Amniotic epithelial cell (primary cell): ENCODE results near the gene RYR1.
"Not testable (repeated sequence)": the region's sequence is repeated elsewhere in the genome, so short reads cannot be mapped to it uniquely, and the experiment has no call there.

ENCODE experiments used
- DNase-seq: peaks from one replicate; pipeline ENCODE4 v3.0.0-alpha.2; 2010; ENCODE audit warnings: low read depth

Gene RYR1

DNA sequence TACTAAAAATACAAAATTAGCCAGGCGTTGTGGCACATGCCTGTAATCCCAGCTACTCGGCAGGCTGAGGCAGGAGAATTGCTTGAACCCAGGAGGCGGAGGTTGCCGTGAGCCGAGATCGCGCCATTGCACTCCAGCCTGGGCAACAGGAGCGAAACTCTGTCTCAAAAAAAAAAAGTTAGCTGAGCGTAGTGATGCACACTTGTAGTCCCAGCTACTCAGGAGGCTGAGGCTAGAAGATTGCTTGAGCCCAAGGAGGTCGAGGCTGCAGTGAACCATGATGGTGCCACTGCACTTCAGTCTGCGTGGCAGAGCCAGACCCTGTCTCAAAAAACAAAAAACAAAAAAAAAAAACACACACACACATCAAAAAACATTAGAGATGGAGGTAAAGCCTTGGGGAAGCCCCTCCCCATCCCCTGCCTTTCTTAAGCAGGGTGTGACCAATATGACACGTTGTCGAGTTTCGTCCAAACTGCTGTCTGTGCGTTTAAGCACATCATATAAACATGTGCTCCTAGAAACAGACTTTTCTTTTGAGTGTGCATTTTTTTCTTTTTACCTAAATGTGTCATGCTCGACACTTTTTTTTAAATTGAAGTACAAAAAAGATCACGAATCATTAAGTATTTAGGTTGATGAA, 6.3 kb upstream of the RYR1 start:
- not testable (repeated sequence) for DNase-seq

DNA sequence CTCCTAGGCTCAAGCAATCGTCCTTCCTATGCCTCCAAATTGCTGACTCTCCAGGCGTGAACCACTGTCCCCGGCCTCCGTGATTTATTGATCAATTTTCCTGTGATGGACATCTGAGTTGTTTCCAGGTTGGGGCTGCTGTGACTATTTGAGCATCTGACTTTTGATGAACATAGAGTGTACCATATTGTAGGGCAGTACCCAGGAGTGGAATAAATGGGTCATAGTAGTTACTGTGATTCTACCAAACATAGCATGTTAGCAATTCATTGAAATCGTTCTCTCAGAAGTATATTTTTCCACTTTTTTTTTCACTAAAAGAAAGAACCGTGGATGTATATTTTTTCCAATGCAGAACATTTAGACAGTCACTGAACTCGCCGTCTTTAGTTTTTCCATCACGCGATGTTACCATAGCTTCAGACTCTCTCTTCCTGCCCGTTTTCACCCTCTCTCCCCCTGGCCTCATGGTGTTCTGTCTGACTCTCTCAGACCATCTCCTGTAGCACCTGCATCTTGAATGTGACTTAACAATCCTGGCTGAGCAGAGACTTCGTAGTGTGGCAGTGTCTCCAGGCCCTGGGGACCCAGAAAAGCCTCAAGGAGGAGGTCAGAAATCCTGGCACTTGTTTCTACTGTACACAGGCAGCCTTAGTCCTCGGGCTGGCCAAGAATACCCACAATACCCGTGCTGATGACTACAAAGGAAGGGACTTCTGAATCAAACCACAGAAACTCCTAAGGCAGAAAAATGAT, 4.3 kb upstream of the RYR1 start:
- DNase-seq: no peak

DNA sequence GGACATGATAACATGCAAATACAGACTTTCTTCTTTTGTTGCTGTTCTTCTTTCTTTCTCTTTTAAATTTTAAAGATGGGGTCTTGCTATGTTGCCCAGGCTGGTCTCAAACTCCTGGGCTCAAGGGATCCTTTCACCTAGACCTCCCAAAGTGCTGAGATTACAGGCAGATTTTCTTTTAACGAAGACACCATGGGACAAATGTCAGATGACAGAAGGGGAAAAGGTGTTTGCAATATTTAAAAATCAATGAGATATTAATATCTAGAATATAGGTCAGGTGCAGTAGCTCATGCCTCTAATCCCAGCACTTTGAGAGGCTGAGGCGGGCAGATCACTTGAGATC, 3.7 kb upstream of the RYR1 start:
- no peak for DNase-seq

DNA sequence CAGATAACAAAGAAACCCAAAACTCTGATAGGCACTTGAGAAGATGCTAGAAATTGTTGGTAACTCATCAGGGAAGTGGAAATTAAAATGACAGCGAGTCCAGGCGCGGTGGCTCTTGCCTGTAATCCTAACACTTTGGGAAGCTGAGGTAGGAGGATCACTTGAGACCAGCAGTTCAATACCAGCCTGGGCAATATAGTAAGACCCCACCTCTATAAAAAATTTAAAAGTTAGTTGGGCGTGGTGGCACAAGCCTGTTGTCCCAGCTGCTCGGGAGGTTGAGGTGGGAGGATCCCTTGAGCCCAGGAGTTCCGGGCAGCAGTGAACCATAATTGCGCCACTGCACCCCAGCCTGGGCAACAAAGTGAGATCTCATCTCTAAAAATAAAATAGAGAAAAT, 2.6 kb upstream of the RYR1 start:
- no peak for DNase-seq

DNA sequence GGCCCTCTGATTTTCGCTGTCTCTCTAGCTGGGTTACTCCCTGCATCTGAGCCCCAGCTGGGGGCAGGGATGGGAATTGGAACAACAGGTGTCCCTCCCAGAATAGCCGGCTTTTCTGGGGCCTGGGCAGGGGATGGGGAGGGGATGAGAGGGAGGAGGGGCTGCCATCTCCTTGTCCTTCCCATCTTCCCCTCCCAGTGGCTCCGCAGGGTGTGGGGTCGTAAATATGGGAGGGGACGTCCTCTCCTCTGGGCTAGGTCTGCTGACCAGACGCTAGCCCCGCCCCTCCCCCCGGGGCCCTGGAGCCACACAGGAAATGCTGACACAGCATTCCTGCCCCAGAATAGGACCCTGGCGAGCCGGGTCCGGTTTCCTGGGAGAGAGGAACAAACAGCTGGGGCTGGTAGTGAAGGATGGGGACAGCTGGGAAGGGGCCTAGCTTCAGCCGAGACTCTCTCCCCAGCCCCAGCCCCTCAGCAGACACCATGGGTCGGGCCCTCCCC, 1.1 kb downstream of the RYR1 start:
- no peak for DNase-seq

DNA sequence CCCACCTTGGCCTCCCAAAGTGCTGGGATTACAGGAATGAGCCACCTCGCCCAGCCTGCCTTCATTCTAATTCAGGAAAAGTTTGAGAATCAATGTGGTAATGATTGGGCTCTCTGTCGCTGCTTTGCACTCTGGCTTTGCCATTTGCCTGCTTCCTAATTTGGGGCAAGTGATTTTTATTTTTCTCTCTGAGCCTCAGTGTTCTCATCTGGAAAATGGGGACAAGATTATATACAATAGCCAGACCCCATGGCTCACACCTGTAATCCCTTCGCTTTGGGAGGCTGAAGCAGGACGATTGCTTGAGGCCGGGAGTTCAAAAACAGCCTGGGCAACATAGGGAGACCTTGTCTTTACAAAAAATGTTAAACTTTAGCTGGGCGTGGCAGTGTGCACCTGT, 3.8 kb downstream of the RYR1 start:
- no peak for DNase-seq

DNA sequence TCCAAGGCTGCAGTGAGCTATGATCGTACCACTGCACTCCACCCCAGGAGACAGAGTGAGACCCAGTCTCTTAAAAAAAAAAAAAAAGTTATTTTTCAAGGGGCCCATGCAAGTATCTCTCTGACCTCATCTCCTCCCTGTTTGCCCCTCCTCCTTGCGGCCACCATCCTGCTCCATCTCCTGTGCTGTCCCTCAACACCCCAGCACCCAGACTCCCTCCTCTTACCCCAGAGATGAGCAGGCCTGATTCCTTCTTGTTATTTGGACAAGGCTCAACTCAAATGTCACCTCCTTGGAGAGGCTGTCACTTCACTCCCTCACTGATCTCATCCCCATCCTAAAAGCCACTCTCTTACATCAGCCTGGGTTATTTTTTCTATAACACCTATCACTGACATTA, 4.4 kb downstream of the RYR1 start:
- no peak for DNase-seq

DNA sequence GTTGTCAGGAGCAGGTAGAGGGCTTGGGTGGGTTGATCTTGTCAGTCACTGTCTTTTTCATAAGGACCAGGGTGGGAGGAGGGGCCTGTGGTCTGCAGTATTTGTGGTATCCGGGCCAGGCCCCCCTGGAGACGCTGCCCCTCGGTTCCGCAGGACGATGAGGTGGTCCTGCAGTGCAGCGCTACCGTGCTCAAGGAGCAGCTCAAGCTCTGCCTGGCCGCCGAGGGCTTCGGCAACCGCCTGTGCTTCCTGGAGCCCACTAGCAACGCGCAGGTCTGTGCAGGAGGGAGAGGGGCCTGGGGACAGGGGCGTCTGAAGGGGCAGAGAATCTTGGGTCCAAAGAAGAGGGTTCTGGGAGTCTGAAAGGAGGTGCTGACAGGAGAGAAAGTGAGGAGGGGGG, 7.1 kb downstream of the RYR1 start:
- no peak for DNase-seq

DNA sequence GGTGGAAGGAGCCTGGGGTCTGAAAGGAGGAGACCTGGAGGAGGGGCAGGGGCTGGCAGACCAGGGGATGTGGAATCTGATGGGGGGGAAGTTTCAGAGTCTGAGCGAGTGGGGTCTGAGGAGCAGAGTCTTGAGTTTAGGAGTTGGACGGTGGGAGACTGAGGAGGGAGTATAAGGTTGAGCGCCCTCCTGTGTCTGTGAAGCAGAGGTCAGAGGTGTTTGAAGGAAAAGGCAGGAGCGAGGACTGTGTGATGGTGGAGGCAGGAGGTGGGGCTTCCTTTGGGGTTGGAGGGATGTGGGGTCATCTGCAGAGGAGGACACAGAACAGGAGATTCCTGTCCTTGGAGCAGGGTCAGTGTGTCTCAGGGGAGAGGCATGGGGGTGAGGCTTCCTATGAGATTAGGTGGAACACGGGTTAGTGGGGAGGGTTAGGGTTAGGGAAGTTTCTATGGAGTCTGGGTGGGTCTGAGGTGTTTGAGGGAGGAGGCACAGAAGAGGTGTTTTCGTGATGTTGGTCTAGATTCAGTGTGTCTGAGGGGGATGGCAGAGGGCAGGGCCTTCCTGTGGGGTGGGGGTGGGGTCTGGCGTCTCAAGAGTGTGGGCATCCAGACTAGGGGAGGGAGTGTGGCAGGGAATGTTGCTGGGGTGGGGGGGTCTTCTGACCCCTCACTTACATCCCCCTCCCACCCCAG, 8.3 kb downstream of the RYR1 start:
- peak; percentile 10 for DNase-seq

DNA sequence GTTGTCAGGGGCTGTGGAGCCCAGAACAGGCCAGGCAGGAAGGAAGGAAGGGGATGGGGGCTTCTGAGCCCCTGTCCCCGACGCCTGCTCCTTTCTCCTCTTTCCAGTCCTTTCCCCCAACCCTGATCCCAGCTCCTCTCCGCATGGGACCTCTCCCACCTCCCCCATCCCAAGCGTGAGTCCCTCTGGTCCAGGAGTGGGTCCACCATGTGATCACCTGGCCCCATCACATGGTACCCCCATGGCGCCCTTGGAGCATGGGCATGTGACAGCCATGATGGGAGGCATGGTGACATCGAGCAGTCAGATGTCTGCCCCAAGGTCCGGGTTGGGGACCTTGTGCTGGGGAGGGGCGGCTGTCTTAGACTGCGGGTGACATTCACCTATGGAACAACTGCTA, 9.2 kb downstream of the RYR1 start:
- no peak for DNase-seq

DNA sequence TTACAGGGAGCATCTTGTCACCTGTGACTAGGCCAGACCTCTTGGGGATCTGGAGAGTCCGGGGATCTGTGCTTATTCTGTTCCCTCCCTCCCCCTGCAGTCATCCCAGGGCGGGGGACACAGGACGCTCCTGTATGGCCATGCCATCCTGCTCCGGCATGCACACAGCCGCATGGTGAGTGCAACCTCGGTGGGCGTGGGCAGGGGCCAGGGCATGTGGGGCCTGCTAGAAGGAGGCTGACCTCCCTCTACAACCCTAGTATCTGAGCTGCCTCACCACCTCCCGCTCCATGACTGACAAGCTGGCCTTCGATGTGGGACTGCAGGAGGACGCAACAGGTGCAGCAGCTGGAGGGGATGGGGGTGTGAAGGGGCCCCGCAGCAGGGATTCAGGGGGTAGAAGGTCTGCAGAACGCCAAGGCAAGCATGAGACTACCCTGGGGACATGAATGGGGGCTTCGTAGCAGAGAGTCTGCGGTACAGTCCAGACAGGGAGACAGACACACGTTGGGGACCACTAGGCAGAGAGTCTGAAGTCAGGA, 10.0 kb downstream of the RYR1 start:
- DNase-seq: no peak

DNA sequence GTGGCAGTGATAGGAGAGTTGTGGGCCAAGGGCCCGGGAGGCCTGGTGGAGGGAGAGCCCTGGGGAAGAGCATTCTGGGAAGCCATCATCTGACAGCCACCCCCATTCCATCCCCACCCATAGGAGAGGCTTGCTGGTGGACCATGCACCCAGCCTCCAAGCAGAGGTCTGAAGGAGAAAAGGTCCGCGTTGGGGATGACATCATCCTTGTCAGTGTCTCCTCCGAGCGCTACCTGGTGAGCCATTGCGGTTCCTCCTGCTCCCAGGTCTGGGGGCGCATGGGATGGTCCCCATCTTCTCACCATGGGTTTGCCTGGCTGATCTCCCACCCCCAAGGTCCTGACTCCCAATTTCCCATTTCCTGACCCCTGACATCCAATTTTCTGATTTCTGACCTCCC, 10.5 kb downstream of the RYR1 start:
- no peak for DNase-seq

DNA sequence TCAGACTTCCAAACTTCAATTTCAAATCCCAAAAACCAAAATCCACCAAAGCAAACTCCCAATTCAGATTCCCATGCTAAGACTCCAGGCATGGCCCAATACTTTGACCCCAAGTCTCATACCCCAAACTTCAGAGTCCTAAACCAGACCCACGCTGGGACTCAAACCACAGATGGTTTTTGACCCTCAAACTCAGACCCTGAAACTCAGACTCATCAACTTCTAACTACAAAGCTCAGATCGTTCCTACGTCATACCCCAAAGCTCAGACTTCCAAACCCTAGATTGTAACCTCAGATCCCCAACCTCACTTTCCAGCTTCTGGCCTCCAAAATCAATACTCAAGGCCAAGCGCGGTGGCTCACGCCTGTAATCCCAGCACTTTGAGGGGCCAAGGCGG, 11.9 kb downstream of the RYR1 start:
- no peak for DNase-seq

DNA sequence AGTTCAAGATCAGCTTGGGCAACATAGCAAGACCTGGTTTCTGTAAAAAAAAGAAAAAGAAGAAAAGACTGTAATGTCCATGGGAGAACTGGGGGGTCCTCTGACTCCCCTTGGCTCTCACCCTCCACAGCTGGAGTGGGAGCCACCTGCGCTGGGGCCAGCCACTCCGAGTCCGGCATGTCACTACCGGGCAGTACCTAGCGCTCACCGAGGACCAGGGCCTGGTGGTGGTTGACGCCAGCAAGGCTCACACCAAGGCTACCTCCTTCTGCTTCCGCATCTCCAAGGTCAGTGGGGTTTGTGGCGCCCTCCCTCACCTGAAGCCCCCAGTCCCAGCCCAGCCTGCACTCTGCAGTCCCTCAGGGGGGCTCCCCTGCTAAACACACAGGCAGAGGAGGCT, 14.7 kb downstream of the RYR1 start:
- DNase-seq: no peak

DNA sequence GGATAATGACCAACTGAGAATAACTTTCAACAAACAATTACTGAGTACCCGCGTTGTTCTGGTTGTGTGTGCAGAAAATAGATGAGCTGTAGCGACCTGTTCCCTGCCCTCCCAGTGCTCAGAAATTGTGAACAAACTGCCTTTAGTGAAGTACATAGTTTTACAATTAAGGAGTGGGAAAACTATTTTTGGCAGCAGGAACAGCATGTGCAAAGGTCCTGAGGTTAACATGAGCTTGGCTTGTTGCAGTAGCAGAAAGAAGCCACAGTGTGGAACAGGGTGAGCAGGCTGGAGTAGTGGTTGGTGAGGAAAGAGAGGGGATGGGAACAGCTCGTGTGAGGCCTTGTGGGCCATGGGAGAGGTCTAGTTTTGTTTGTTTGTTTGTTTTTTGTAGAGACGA, 16.0 kb downstream of the RYR1 start:
- no peak for DNase-seq

DNA sequence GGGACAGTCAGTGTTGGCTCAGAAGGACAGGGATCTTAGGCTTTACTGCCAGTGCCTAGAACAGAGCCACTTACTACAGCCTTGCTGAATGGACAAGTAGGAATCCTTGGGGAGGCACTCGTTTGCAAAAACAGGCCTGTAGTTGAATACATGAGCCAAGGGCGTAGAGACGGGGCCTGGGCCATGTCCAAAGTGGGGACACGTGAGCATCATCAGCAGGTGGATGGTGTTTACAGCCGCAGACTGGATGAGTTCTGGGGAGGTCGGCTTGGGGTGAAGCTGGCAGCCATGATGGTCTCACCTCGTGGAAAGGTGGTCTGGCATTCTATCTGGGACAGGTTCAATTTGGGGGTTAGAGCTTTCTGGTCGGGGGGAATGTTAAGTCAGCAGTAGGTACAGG, 17.5 kb downstream of the RYR1 start:
- no peak for DNase-seq

DNA sequence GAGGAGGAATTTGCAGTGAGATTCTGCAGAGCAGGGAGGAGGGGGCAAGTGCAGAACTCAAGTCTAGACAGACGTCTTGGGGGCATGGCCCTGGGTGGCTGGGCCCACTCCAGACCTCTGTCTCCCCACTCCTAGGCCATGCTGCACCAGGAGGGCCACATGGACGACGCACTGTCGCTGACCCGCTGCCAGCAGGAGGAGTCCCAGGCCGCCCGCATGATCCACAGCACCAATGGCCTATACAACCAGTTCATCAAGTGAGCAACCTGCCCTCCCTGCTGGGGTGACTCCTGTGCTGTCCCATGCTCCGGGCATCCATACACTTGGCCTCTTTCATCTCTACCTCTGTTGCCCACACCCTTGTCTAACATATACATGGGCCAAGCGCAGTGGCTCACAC, 18.1 kb downstream of the RYR1 start:
- no peak for DNase-seq

DNA sequence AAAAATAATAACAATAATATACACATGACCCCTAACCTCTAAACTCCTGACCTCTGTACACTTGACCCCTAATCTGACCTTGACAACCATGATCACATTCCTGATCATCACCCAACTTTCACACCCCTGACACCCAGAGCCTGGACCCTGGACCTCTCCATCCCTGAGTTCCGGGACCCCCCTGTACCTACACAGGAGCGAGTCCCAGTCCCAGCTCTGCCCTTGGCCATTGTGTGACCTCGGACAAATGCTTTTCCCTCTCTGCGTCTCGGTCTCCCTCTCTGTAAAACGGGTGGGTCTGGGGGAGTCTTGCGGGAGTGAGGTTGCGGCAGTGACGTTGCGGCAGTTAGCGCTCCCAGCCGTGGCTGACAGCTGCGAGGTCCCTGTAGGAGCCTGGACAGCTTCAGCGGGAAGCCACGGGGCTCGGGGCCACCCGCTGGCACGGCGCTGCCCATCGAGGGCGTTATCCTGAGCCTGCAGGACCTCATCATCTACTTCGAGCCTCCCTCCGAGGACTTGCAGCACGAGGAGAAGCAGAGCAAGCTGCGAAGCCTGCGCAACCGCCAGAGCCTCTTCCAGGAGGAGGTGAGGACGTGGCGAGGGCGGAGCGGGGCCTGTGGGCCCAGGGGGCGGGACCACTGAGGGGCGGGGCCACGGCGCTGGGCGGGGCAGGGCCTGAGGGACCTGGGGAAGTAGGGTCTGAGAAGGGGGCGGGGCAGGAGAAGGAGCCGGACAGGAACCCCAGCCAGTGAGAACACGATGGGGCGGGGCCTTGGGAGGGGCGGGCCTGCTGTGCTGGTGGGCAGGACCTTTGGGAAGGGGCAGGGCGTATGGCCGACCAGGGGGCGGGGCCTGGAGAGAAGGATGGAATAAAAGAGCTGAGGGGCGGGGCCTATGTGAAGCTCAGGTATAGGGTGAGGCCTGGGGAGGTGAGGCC, 19.2 kb downstream of the RYR1 start:
- DNase-seq: no peak

DNA sequence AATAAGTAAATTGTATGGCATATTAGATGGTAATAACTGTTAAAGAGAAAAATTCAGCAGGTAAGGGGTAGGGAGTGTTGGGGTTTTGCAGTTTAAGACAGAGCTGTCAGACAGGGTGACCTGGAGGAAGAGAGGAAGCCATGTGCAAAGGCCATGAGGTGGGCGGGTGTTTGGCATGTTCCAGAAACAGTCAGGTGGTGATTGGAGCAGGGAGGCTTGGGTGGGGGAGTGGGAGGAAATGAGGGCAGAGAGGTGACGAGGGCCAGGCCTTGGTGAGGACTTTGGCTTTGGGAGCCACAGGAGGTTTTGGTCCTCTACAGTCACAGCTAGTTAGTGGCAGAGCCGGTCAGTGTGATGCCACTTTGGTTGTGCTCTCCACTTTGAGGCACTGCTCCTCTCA, 20.1 kb downstream of the RYR1 start:
- no peak for DNase-seq

DNA sequence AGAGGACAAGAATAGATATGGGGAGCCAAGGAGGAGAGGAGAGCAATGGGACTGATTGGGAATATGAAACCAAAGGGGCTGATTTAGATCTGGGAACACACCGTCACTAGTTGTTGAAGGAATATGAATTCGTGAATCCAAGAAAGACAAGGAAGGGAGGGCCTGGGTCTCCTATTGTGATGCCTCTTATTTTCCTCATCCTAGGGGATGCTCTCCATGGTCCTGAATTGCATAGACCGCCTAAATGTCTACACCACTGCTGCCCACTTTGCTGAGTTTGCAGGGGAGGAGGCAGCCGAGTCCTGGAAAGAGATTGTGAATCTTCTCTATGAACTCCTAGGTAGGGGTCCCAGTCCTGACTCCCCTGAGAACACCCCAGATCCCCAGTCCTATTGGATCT, 21.5 kb downstream of the RYR1 start:
- peak; percentile 13 for DNase-seq

DNA sequence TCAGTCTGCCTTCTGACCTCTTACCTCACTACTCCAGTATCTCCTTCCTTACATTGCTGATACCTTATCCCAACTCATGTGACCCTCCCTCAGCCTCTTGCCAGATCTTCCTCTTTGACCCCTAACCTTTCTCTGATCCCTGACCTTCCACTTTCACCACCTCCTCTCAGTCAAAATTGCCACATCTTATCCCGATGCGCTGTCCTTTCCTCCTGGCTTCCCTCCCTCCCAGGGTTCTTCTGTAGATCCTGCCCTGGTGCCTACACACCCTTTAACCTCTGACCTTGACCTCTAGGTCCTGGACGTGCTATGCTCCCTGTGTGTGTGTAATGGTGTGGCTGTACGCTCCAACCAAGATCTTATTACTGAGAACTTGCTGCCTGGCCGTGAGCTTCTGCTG, 23.7 kb downstream of the RYR1 start:
- DNase-seq: no peak
